ENCODE data around the gene CNOT9.

- TF ChIP-seq POLR2AphosphoS5 (IDR thresholded peaks at IDR 0.05; ENCODE audit: low read depth, low read length) = no peak
- TF ChIP-seq POLR2A (IDR thresholded peaks at IDR 0.05; ENCODE audit: low read depth, low read length) = no peak
- no peak for TF ChIP-seq TAF1 (IDR thresholded peaks at IDR 0.05; ENCODE audit: low read depth, low read length)
- TF ChIP-seq PAX5 (IDR thresholded peaks at IDR 0.05; ENCODE audit: insufficient read depth, low read length, severe bottlenecking) = no peak
- no peak for TF ChIP-seq SPI1 (IDR thresholded peaks at IDR 0.05; ENCODE audit: low read depth, low read length)
- TF ChIP-seq POU2F2 (IDR thresholded peaks at IDR 0.05; ENCODE audit: low read depth, low read length) = no peak
Observed at GRCh38 chr2:218546012-218546411, 22.6 kb upstream of the CNOT9 start.

Measured in GM12891 (cell line).